Measurements from ENCODE around the gene TAF11L4.
"Not testable (repeated sequence)": the region's sequence is repeated elsewhere in the genome, so short reads cannot be mapped to it uniquely, and the experiment has no call there.

Gene TAF11L4

GRCh38 chr5:17519508-17519907 is 2.1 kb upstream of the TAF11L4 start:
- not testable (repeated sequence) for H3K4me1 Mint-ChIP-seq (ENCODE audit: low read depth); H3K27me3 Mint-ChIP-seq (ENCODE audit: low read depth); H3K27ac Mint-ChIP-seq; H3K9me3 Mint-ChIP-seq; H3K36me3 Mint-ChIP-seq (ENCODE audit: low read depth); H3K4me3 Mint-ChIP-seq

GRCh38 chr5:17524935-17525334 is 3.3 kb downstream of the TAF11L4 start, which contains the start of gene TAF11L5:
Gene TAF11L5 (plus strand): TSS chr5:17525235.
- not testable (repeated sequence) for H3K27ac Mint-ChIP-seq; H3K27me3 Mint-ChIP-seq (ENCODE audit: low read depth); H3K9me3 Mint-ChIP-seq; H3K4me3 Mint-ChIP-seq; H3K4me1 Mint-ChIP-seq (ENCODE audit: low read depth); H3K36me3 Mint-ChIP-seq (ENCODE audit: low read depth)

DNA sequence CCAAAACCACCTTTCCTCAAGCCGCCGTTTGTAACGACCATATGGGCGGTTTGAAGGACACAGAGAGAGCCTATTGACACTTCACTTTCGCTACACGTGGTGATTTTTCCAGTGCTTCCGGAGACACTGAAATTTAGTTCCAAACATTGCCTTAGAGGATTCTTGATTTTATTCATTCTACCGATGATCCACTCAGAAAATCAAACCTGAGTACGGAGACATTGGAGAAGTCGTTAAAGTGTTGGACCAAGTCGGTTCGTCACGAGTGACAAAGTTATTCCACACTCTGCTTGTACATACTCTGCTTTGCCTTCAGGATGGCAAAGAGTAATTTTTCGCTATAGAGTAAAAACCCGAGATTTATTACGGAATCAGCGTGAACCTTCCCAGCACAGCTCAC is 4.9 kb downstream of the TAF11L4 start:
- not testable (repeated sequence) for H3K4me1 Mint-ChIP-seq (ENCODE audit: low read depth); H3K36me3 Mint-ChIP-seq (ENCODE audit: low read depth); H3K27ac Mint-ChIP-seq; H3K27me3 Mint-ChIP-seq (ENCODE audit: low read depth); H3K9me3 Mint-ChIP-seq; H3K4me3 Mint-ChIP-seq

DNA sequence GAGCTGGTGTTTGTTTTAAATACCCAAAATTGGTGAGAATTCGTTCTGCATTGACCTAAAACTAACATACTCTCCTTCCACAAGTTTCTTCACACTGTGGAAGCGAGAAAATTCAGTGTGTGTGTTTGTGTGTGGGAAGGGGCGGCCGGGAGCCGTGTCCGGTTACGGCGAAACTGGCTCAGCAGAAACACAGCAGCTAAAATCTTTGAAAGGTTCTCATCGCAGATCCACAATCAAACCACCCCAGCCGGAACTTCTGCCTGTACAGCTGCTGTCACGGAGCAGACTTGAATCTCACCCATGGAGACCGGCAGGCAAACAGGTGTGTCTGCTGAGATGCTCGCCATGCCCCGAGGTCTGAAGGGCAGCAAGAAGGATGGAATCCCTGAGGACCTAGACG is 6.8 kb downstream of the TAF11L4 start, which contains the start of gene TAF11L6:
TSS of gene TAF11L6 (plus strand) at position 301 of the 400 bp plus-strand sequence.
- not testable (repeated sequence) for H3K4me3 Mint-ChIP-seq; H3K9me3 Mint-ChIP-seq; H3K27me3 Mint-ChIP-seq (ENCODE audit: low read depth); H3K36me3 Mint-ChIP-seq (ENCODE audit: low read depth); H3K4me1 Mint-ChIP-seq (ENCODE audit: low read depth); H3K27ac Mint-ChIP-seq
